A549 (cell line): ENCODE measurements around the gene PPP1R9A.

Experiments used
- CBX2 ChIP-seq: fragments of 200-600 bp; sonication (generic); IDR thresholded peaks from 2 replicates; pipeline ENCODE4 v1.6.1; 2016; ENCODE audit warnings: low read depth, mild to moderate bottlenecking, borderline replicate concordance
- ELK1 ChIP-seq: fragments of 150-350 bp; IDR thresholded peaks from 2 replicates; pipeline ENCODE4 v1.6.1; 2014; ENCODE audit warnings: low read depth, mild to moderate bottlenecking, low read length
- EP300 ChIP-seq, 2 experiments: fragments of >200 bp; sonication (Bioruptor Twin); formaldehyde crosslinking; IDR thresholded peaks; 2 replicates in 1 of 2; 3 replicates in 1 of 2; pipeline ENCODE4 v1.6.1; 2016 to 2017
- ESRRA ChIP-seq: fragments of 150-350 bp; IDR thresholded peaks from 2 replicates; pipeline ENCODE4 v1.6.1; 2014; ENCODE audit warnings: mild to moderate bottlenecking, low read length, borderline replicate concordance
- HOXA7 ChIP-seq: fragments of 250-450 bp; sonication (Bioruptor Pico); IDR thresholded peaks from 2 replicates; pipeline ENCODE4 v1.5.0; 2020; ENCODE audit warnings: mild to moderate bottlenecking, moderate library complexity
- MAFK ChIP-seq: fragments of 450-650 bp; IDR thresholded peaks from 2 replicates; pipeline ENCODE4 v1.6.1; 2014; ENCODE audit not compliant: partially characterized antibody
- PHF8 ChIP-seq: fragments of 200-600 bp; sonication (generic); IDR thresholded peaks from 2 replicates; pipeline ENCODE4 v1.6.1; 2016; ENCODE audit warnings: low read depth, mild to moderate bottlenecking, antibody characterized with exemption, moderate library complexity, borderline replicate concordance
- POLR2A ChIP-seq: IDR thresholded peaks from 2 replicates; pipeline ENCODE4 v1.6.1; 2012; ENCODE audit warnings: mild to moderate bottlenecking, low read length
- REST ChIP-seq: fragments of 200-600 bp; sonication (generic); IDR thresholded peaks from 2 replicates; pipeline ENCODE4 v1.6.1; 2016; ENCODE audit warnings: antibody characterized with exemption, mild to moderate bottlenecking, moderate library complexity
- RFX5 ChIP-seq: fragments of 450-650 bp; IDR thresholded peaks from 2 replicates; pipeline ENCODE4 v1.7.1; 2014; ENCODE audit warnings: antibody characterized with exemption, mild to moderate bottlenecking, moderate library complexity
- ZNF302 ChIP-seq: fragments of 250-450 bp; sonication (Bioruptor Pico); IDR thresholded peaks from 2 replicates; pipeline ENCODE4 v1.9.0; 2021; ENCODE audit warnings: inconsistent platforms, mild to moderate bottlenecking, moderate library complexity
- TF ChIP-seq, protein P1 (sequence below): fragments of >200 bp; sonication (Bioruptor Twin); formaldehyde crosslinking; IDR thresholded peaks from 3 replicates; pipeline ENCODE4 v1.5.1; 2016
- TF ChIP-seq, protein P2 (sequence below): IDR thresholded peaks from 2 replicates; pipeline ENCODE4 v1.6.1; 2012; ENCODE audit warnings: low read depth, borderline replicate concordance

GRCh38 chr7:95088536-95089215, 181.3 kb downstream of the PPP1R9A start:
- TF ChIP-seq CBX2 (no peak), ESRRA (no peak), EP300 (IDR thresholded peaks at IDR 0.05) (no peak), POLR2A (no peak), MAFK (no peak), ELK1 (no peak), RFX5 (no peak), ZNF302 (CRISPR knock-in tag) (no peak), HOXA7 (CRISPR knock-in tag) (no peak), PHF8 (no peak), REST (no peak)
- TF ChIP-seq, protein P1, sequence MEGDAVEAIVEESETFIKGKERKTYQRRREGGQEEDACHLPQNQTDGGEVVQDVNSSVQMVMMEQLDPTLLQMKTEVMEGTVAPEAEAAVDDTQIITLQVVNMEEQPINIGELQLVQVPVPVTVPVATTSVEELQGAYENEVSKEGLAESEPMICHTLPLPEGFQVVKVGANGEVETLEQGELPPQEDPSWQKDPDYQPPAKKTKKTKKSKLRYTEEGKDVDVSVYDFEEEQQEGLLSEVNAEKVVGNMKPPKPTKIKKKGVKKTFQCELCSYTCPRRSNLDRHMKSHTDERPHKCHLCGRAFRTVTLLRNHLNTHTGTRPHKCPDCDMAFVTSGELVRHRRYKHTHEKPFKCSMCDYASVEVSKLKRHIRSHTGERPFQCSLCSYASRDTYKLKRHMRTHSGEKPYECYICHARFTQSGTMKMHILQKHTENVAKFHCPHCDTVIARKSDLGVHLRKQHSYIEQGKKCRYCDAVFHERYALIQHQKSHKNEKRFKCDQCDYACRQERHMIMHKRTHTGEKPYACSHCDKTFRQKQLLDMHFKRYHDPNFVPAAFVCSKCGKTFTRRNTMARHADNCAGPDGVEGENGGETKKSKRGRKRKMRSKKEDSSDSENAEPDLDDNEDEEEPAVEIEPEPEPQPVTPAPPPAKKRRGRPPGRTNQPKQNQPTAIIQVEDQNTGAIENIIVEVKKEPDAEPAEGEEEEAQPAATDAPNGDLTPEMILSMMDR: no peak
- TF ChIP-seq, protein P2, sequence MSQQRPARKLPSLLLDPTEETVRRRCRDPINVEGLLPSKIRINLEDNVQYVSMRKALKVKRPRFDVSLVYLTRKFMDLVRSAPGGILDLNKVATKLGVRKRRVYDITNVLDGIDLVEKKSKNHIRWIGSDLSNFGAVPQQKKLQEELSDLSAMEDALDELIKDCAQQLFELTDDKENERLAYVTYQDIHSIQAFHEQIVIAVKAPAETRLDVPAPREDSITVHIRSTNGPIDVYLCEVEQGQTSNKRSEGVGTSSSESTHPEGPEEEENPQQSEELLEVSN: no peak
